Loucy (cell line): ENCODE measurements around the gene EEF1A2.
A peak's percentile ranks its signal among the peaks of the same experiment; 100 is the strongest.

Experiments
- H2AFZ ChIP-seq: fragments of 200-600 bp; sonication (generic); 2 replicates; pipeline ENCODE4 v1.6.0; 2016; ENCODE audit warnings: antibody characterized with exemption, mild to moderate bottlenecking, low read length, moderate library complexity
- H3F3A ChIP-seq: fragments of 200-600 bp; 2 replicates; pipeline ENCODE4 v1.6.0; 2016; ENCODE audit warnings: antibody characterized with exemption, low read depth, mild to moderate bottlenecking
- H3K27me3 ChIP-seq: fragments of 200-600 bp; sonication (generic); 2 replicates; pipeline ENCODE4 v1.6.1; 2014; ENCODE audit warnings: low read length, mild to moderate bottlenecking; ENCODE audit not compliant: insufficient read depth, poor library complexity, severe bottlenecking
- H3K36me3 ChIP-seq: fragments of 200-600 bp; sonication (generic); 2 replicates; pipeline ENCODE4 v1.6.1; 2016; ENCODE audit warnings: low read length; ENCODE audit not compliant: insufficient read depth
- H3K4me1 ChIP-seq: fragments of 200-600 bp; sonication (generic); 2 replicates; pipeline ENCODE4 v1.5.1; 2014; ENCODE audit warnings: low read length, mild to moderate bottlenecking; ENCODE audit not compliant: insufficient read depth, poor library complexity, severe bottlenecking
- H3K4me2 ChIP-seq: fragments of 200-600 bp; sonication (generic); 2 replicates; pipeline ENCODE4 v1.6.0; 2014; ENCODE audit warnings: antibody characterized with exemption, low read length, low read depth, mild to moderate bottlenecking; ENCODE audit not compliant: poor library complexity, severe bottlenecking
- H3K4me3 ChIP-seq: fragments of 200-600 bp; sonication (generic); 2 replicates; pipeline ENCODE4 v1.5.1; 2014; ENCODE audit warnings: low read length, mild to moderate bottlenecking, mixed read lengths; ENCODE audit not compliant: poor library complexity, severe bottlenecking
- H3K79me2 ChIP-seq: fragments of 200-600 bp; sonication (generic); 2 replicates; pipeline ENCODE4 v1.6.1; 2014; ENCODE audit warnings: low read length; ENCODE audit not compliant: insufficient read depth
- H3K9ac ChIP-seq: fragments of 200-600 bp; sonication (generic); 2 replicates; pipeline ENCODE4 v1.6.0; 2014; ENCODE audit warnings: mild to moderate bottlenecking, low read depth, low read length, moderate library complexity; ENCODE audit not compliant: poor library complexity, severe bottlenecking
- H3K9me2 ChIP-seq: fragments of 200-600 bp; sonication (generic); replicated peaks from 2 replicates; pipeline ENCODE4 v1.6.1; 2016; ENCODE audit warnings: low read depth, low read length, mixed read lengths
- H3K9me3 ChIP-seq: fragments of 200-600 bp; sonication (generic); 2 replicates; pipeline ENCODE4 v1.6.1; 2014; ENCODE audit warnings: mild to moderate bottlenecking, antibody characterized with exemption, low read length, low read depth; ENCODE audit not compliant: insufficient read depth
- H4K20me1 ChIP-seq: fragments of 200-600 bp; sonication (generic); 2 replicates; pipeline ENCODE4 v1.6.0; 2014; ENCODE audit warnings: antibody characterized with exemption, low read length, mild to moderate bottlenecking; ENCODE audit not compliant: insufficient read depth, poor library complexity, severe bottlenecking
- EZH2phosphoT487 ChIP-seq: fragments of 200-600 bp; IDR thresholded peaks from 2 replicates; pipeline ENCODE4 v1.6.1; 2018; ENCODE audit warnings: antibody characterized with exemption, mild to moderate bottlenecking, moderate library complexity, borderline replicate concordance
- TF ChIP-seq, protein P1 (sequence below): fragments of 200-600 bp; sonication (generic); conservative IDR thresholded peaks from 2 replicates; pipeline ENCODE4 v1.5.1; 2014; ENCODE audit warnings: mild to moderate bottlenecking, antibody characterized with exemption, low read length

EEF1A2 gene

DNA sequence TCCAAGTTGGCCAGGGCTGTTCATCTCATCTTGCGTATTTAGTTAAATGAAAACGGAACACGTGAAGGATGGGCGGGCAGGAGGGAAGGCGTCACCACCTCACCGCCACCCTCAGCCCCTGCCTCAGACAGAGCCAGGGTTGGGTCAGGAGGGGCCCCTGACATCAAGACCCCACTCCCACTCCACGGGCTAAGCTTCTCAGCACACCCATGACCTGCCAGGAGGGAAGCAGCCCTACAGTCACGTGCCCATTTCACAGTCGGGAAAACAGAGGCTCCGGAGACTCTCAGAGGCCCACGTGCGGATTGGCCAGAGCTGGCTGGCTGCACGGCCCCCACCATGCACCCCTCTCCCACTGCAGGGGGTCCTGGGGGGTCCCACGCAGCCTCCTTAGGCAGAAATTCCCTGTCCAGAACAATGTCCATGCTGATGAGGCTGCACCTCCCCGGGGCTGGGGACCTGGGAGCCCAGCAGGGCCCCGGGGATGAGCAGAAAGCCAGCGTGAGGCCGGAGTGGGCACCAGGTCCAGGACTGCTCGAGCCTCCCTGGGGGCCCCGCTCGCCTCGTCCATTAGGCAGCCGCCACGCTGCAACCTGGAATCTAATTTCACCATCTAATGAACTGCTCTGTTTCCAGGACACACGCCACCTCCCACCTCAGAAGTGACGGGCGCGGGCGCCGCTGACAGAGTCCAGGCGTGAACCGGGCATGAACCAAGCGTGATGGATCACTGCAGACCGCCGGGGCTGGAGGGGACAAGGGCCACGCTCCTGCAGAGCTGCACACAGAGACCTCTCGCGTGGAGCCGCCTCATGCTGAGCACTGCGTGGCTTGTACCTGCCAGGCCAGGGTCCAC is 42.2 kb downstream of the EEF1A2 start:
- H3K4me1 ChIP-seq = peaks cover 23% of the 10 kb centered on the region
- H4K20me1 ChIP-seq = no peaks in the 10 kb centered on the region
- no peaks in the 10 kb centered on the region for H3K79me2 ChIP-seq
- no peaks in the 10 kb centered on the region for H3K36me3 ChIP-seq
- H3K9me3 ChIP-seq = no peaks in the 10 kb centered on the region
- no peaks in the 10 kb centered on the region for H3K27me3 ChIP-seq
- H3K9me2 ChIP-seq = no peaks in the 10 kb centered on the region
- no peak overlapping the region for H3K4me3 ChIP-seq
- H3K9ac ChIP-seq = peak overlapping the region; percentile 58
- no peak overlapping the region for H2AFZ ChIP-seq
- H3F3A ChIP-seq = no peaks in the 10 kb centered on the region
- TF ChIP-seq, protein P1, sequence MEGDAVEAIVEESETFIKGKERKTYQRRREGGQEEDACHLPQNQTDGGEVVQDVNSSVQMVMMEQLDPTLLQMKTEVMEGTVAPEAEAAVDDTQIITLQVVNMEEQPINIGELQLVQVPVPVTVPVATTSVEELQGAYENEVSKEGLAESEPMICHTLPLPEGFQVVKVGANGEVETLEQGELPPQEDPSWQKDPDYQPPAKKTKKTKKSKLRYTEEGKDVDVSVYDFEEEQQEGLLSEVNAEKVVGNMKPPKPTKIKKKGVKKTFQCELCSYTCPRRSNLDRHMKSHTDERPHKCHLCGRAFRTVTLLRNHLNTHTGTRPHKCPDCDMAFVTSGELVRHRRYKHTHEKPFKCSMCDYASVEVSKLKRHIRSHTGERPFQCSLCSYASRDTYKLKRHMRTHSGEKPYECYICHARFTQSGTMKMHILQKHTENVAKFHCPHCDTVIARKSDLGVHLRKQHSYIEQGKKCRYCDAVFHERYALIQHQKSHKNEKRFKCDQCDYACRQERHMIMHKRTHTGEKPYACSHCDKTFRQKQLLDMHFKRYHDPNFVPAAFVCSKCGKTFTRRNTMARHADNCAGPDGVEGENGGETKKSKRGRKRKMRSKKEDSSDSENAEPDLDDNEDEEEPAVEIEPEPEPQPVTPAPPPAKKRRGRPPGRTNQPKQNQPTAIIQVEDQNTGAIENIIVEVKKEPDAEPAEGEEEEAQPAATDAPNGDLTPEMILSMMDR = no peak
- no peak for TF ChIP-seq EZH2phosphoT487
- H3K4me2 ChIP-seq = peak overlapping the region; percentile 61

DNA sequence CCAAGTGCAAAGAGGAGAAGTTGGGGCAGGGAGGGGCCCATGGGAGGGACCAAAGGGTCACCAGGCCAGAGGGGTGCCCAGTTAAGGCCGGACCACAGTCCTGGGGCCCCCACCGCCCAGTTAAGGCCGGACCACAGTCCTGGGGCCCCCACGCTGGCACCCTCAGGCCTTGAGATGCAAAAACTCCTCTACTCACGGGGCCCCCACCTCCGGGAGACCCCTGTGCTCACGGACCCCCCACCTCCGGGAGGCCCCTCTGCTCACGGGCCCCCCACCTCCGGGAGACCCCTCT is 43.4 kb downstream of the EEF1A2 start:
- Histone ChIP-seq H3K79me2 (no peaks in the 10 kb centered on the region), H4K20me1 (no peaks in the 10 kb centered on the region), H3K9me2 (no peaks in the 10 kb centered on the region), H3K9me3 (no peaks in the 10 kb centered on the region), H3F3A (no peaks in the 10 kb centered on the region), H2AFZ (no peak overlapping the region), H3K36me3 (no peaks in the 10 kb centered on the region), H3K4me1 (peaks cover 23% of the 10 kb centered on the region), H3K4me3 (no peak overlapping the region), H3K4me2 (no peak overlapping the region), H3K27me3 (no peaks in the 10 kb centered on the region), H3K9ac (no peak overlapping the region)
- no peak for TF ChIP-seq EZH2phosphoT487
- TF ChIP-seq, protein P1 = no peak

DNA sequence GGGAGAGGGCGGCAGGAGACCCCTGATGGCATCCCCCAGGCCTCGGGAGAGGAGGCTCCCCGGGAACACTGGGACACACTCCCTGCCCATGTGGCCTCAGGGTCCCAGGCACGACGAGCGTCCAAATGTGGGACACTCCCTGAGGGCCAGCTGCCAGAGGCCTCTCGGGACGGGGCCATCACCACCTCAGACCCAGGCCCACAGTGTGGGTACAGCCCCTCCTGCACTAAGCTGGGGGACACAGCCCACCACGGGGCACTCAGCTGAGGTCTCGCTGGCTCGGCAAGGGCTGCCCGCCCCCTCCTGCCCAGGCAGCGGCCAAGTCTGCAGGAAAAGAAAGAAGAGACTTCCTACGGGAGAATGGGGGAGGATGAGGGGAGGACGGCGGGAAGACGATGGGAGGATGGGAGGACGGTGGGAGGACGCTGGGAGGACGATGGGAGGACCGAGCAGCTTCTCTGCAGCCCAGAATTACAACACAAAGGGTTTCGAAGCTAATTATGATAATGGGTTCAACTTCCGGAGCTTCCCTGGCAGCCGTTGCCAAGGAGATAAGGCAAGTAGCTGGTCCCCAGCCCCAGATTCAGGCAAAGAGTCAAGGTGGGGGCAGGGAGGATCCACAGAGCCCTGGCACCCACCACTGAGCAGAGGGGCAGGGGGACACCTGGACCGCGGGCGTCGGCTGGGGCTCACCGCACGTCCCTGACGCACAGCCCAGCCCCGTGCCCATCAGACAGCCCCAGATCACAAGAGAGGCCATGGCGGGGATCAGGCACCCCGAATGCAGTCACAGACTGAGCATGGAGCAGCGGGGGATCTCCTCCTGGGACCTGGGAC is 43.9 kb downstream of the EEF1A2 start:
- H3K4me3 ChIP-seq = no peak overlapping the region
- H2AFZ ChIP-seq = no peak overlapping the region
- no peaks in the 10 kb centered on the region for H3F3A ChIP-seq
- H3K4me1 ChIP-seq = peaks cover 23% of the 10 kb centered on the region
- H4K20me1 ChIP-seq = no peaks in the 10 kb centered on the region
- H3K9ac ChIP-seq = no peak overlapping the region
- H3K27me3 ChIP-seq = no peaks in the 10 kb centered on the region
- H3K4me2 ChIP-seq = no peak overlapping the region
- no peaks in the 10 kb centered on the region for H3K9me2 ChIP-seq
- no peak for TF ChIP-seq EZH2phosphoT487
- TF ChIP-seq, protein P1 = no peak
- no peaks in the 10 kb centered on the region for H3K9me3 ChIP-seq
- no peaks in the 10 kb centered on the region for H3K36me3 ChIP-seq
- H3K79me2 ChIP-seq = no peaks in the 10 kb centered on the region
